GM18508 (cell line): Measurements from ENCODE around the gene PHLDB2.

Experiments used
- ATAC-seq: cut with Tn5 transposase; IDR thresholded peaks from one replicate; pipeline ENCODE4 v1.9.1; 2021; ENCODE audit warnings: moderate number of reproducible peaks; ENCODE audit not compliant: insufficient read depth, unreplicated experiment

Gene PHLDB2

GRCh38 chr3:111981457-111981763 is 122.3 kb downstream of the PHLDB2 start:
- ATAC-seq = no peak

GRCh38 chr3:111984636-111985298 is 125.7 kb downstream of the PHLDB2 start:
- no peak for ATAC-seq

DNA sequence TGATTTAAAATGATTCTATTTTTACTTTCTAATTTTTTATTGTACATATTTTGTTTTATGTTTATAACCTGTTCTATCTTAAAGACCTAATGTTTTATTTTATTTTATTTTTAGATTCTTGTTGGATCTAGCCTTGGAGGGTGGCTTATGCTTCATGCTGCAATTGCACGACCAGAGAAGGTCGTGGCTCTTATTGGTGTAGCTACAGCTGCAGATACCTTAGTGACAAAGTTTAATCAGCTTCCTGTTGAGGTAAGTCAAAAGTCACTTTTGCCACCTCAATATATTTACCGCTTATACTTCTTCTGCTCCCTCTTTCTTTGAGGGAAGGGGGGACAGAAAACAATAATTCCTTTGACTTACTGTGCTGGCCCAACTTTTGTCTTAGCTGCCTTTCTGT is 127.7 kb downstream of the PHLDB2 start:
- no peak for ATAC-seq

- peak; percentile 82 for ATAC-seq
Observed at GRCh38 chr3:111989061-111989678, 130.1 kb downstream of the PHLDB2 start.

GRCh38 chr3:111993038-111993437 is 134.0 kb downstream of the PHLDB2 start:
- no peak for ATAC-seq

GRCh38 chr3:111998636-111999483 is 139.8 kb downstream of the PHLDB2 start, which contains the start of gene TAGLN3:
Gene TAGLN3 (plus strand): TSS chr3:111998922. CDS start chr3:111999423, 501 bp downstream.
- ATAC-seq = peak; percentile 43

DNA sequence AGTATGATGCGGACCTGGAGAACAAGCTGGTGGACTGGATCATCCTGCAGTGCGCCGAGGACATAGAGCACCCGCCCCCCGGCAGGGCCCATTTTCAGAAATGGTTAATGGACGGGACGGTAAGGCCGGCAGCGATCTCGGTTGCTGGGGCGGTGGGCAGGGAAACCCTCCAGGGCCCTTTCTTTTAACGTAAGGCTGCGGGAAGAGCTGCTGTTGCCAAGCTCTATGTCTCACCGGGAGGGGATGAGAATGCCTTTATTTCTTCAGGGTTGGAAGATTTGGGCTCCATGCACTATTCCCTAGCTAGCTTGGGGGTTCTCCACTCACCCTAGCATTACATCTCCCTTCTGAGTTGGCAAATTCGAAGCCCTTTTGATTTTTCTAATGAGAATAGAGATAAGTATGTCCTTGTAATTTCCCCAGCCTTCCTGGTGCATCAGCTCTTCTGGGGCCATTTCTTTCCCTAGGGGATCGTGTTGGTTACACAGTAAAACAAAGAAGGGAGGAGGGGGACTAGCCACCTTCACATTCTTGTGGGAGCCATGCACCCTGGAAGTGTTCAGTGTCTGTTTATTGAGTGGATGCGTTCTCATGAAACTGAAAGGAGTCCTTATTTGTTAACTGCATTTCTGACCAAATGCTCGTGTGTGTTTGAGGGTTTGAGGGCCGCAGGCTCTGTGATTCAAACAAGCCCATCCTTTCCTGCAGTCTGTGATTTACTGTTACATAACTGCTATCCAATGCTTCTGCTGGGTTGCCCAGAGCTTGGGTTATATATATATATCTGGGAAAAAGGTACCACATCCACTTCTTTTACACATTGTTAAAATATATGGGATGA is 140.6 kb downstream of the PHLDB2 start:
- ATAC-seq = no peak

- ATAC-seq = no peak
Observed at GRCh38 chr3:112000367-112000771, 141.3 kb downstream of the PHLDB2 start.

DNA sequence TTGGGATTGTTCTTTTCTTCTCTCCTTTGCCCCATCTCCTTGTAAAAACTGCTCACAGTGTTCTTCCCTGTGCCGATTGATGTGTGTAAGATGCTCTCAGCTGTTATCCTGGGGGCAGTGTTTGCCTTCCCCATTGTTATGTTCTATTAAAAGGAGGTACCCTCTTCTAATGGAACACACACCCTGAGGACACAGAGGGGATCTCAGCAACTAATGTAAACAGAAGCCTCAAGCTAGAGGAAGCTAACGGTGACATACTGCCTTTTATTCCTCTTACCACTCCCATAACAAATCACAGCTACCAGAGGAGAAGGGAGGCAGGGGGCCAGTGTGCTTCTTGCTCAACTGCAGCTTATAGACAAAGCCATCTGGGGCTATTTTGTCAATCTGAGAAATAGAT is 141.9 kb downstream of the PHLDB2 start:
- ATAC-seq = no peak

GRCh38 chr3:112001526-112001925 is 142.5 kb downstream of the PHLDB2 start:
- ATAC-seq = no peak

DNA sequence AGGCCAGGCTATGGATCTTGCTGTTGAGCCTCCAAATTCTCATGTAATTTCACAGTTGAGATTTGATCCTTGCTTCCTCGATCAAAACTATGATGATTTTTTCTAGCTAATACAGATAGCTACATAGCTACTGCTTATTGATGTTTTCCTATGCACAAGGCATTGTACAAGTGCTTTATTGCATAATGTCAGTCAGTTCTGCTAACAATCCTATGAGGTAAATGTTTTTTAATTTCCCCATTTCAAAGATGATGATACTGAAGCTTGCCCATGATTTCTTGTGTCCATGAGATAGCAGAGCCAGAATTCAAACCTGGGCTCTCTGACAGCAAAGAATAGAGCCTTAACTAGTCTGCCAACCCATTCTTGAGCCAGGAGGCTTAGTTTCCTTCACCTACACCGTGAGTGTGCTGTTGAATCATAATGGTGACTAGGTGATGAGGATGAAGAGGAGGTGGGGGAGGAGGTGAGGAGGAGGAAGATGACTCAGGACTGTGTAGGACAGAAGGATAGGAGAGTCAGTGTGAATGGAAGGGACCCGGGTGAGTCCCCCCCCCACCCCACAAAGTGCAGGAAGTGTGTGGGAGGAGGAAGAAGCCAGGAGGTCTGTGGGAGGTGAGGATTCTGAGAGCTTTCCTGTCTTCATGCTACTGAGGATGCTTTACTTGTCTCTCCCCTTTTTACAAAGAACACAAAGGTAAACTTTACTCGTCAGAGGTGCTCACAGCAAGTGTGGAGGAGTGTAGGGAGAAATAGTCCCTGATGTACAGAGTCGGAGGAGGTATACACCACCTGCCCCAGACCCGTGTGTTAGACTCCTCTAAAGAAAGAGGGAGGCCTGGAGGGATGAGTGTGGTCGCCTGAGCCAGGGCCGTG is 143.3 kb downstream of the PHLDB2 start:
- no peak for ATAC-seq

- ATAC-seq = no peak
Observed at GRCh38 chr3:112003321-112004080, 144.4 kb downstream of the PHLDB2 start.

- ATAC-seq = no peak
Observed at GRCh38 chr3:112004187-112004586, 145.1 kb downstream of the PHLDB2 start.

GRCh38 chr3:112004669-112005068 is 145.6 kb downstream of the PHLDB2 start:
- ATAC-seq = no peak

GRCh38 chr3:112005091-112005672 is 146.1 kb downstream of the PHLDB2 start:
- no peak for ATAC-seq

DNA sequence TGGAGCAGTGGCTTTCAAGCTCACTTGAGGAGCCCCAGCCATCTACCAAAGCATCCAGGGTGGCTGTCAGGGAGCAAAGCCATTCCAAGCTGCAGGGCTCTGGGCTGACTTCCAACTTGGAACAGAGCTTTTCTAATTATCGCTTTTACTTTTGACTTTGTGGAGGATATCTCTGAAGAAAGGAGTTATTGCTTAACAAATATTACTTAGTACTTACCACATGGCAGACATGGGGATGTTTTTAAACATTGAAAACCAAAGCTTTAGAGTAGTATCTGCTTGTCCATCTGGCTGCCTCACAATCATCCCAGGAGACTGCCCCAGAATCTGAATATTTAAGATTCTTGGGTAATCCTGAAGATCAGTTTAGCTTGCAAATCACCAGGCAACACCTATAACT is 148.6 kb downstream of the PHLDB2 start:
- ATAC-seq = no peak

DNA sequence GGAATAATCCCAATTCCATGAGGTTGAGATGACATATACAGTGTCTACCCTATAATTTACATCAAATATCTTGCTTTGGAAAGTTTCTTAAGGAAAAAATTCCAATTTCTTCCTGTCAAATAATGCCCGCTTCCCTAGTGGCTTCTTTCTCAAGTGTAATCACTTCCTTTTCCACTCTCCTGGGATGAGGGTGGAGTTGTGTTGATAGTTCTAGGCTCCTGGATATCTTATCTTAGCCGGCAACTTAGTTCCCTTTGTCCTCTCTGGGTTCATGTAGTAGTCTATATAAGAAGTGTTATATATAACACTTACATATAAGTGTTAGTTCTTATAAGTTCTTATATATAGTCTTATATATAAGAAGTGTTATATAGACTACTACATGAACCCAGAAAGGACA is 150.6 kb downstream of the PHLDB2 start:
- no peak for ATAC-seq

DNA sequence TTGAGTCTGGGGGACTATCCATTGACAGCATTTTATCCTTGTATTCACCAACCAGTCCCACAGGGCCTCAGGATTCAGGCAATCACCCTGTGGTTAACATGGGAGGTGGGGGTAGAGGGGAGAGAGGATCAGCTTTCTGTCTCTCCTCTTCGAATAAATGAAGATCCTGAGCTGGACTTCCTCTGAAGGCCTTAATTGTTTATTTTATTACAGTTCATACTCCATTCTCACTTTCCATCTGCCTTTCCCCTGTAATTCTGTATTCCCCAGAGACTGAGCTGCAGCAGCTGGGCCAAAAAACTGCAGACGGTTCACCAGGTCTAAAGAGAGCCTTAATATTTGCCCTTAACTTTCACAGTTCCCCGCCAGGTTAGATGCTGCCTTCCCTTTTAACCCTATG is 151.6 kb downstream of the PHLDB2 start:
- ATAC-seq = no peak
